ENCODE data around the gene VPS16. TPM values are rescaled to one million over a fixed set of nuclear protein-coding genes. Genes with fewer than 3 reads are reported as not detected.

Gene VPS16
- total RNA-seq, 1 donor from 2014 or later: 35.8 TPM

- TF ChIP-seq, protein P1, sequence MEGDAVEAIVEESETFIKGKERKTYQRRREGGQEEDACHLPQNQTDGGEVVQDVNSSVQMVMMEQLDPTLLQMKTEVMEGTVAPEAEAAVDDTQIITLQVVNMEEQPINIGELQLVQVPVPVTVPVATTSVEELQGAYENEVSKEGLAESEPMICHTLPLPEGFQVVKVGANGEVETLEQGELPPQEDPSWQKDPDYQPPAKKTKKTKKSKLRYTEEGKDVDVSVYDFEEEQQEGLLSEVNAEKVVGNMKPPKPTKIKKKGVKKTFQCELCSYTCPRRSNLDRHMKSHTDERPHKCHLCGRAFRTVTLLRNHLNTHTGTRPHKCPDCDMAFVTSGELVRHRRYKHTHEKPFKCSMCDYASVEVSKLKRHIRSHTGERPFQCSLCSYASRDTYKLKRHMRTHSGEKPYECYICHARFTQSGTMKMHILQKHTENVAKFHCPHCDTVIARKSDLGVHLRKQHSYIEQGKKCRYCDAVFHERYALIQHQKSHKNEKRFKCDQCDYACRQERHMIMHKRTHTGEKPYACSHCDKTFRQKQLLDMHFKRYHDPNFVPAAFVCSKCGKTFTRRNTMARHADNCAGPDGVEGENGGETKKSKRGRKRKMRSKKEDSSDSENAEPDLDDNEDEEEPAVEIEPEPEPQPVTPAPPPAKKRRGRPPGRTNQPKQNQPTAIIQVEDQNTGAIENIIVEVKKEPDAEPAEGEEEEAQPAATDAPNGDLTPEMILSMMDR (IDR thresholded peaks at IDR 0.05): peak; percentile 28
- Histone ChIP-seq H3K4me1 (peaks cover 44% of the 10 kb centered on the region), H3K27ac (peak overlapping the region; percentile 6)
Measured at GRCh38 chr20:2872459-2873009, 32.0 kb downstream of the VPS16 start.

GRCh38 chr20:2873010-2873746 is 32.6 kb downstream of the VPS16 start, which contains the start of gene PTPRA:
Gene PTPRA, plus strand, starts transcription at chr20:2873481. Its CDS starts 90,797 bp downstream, at chr20:2964278.
- intact Hi-C loops (cut with DNase I): no loop called here
- DNase-seq: peak; percentile 96
- Histone ChIP-seq H3K4me3 (peak within 1 kb of the TSS; percentile 98), H3K4me1 (peaks cover 44% of the 10 kb centered on the region), H3K27me3 (ENCODE audit: low read depth) (no peaks in the 10 kb centered on the region), H3K27ac (peak within 1 kb of the TSS; percentile 83), H3K9me3 (no peaks in the 10 kb centered on the region), H3K36me3 (no peaks in the 10 kb centered on the region)
- TF ChIP-seq, protein P1 (IDR thresholded peaks at IDR 0.05): no peak
- ATAC-seq: peak; percentile 98 to 99

More at GRCh38 chr20:2872459-2873009, 32.0 kb downstream of the VPS16 start:
- intact Hi-C loops (cut with DNase I): no loop called here
- Histone ChIP-seq H3K27me3 (ENCODE audit: low read depth) (no peaks in the 10 kb centered on the region), H3K9me3 (no peaks in the 10 kb centered on the region), H3K36me3 (no peaks in the 10 kb centered on the region), H3K4me3 (peak overlapping the region; percentile 98)
- DNase-seq (peak; percentile 79), ATAC-seq (peak; percentile 75 to 77)

DNA sequence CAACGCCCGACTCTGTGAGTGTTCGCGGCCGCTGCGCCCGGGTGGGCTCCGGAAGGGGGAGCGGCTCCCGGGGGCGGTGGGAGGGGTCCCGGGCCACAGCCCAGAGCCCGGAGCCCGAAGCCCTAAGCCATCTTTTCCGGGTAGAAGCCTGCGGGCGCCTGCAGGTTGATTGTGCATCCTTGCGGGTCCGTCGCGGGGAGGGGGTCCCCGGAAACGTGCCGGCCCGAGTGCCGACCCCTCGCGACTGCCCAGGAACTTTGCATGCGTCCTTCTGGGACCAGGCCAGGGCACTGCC is 33.1 kb downstream of the VPS16 start:
- TF ChIP-seq, protein P1 (IDR thresholded peaks at IDR 0.05): no peak
- ATAC-seq (peak in 1 of 2 donors; percentile 43), DNase-seq (peak; percentile 66)
- Histone ChIP-seq H3K9me3 (no peaks in the 10 kb centered on the region), H3K4me1 (peaks cover 45% of the 10 kb centered on the region), H3K4me3 (peak overlapping the region; percentile 98), H3K27ac (peak overlapping the region; percentile 83), H3K36me3 (no peaks in the 10 kb centered on the region), H3K27me3 (ENCODE audit: low read depth) (no peaks in the 10 kb centered on the region)
- intact Hi-C loops (cut with DNase I): no loop called here

- Histone ChIP-seq H3K27me3 (ENCODE audit: low read depth) (no peaks in the 10 kb centered on the region), H3K4me1 (peaks cover 53% of the 10 kb centered on the region), H3K27ac (peak overlapping the region; percentile 83), H3K4me3 (peak overlapping the region; percentile 98), H3K9me3 (no peaks in the 10 kb centered on the region), H3K36me3 (no peaks in the 10 kb centered on the region)
- intact Hi-C loops (cut with DNase I): no loop called here
- ATAC-seq: no peak
- DNase-seq: no peak
- TF ChIP-seq, protein P1 (IDR thresholded peaks at IDR 0.05): no peak
Measured at GRCh38 chr20:2874456-2874855, 33.9 kb downstream of the VPS16 start.

- TF ChIP-seq, protein P1 (IDR thresholded peaks at IDR 0.05): no peak
- H3K4me3 ChIP-seq: no peak overlapping the region
- H3K36me3 ChIP-seq: no peaks in the 10 kb centered on the region
- intact Hi-C loops (cut with DNase I): no loop called here
- no peak overlapping the region for H3K27ac ChIP-seq
- DNase-seq: no peak
- H3K9me3 ChIP-seq: no peaks in the 10 kb centered on the region
- ATAC-seq: no peak
- no peaks in the 10 kb centered on the region for H3K27me3 ChIP-seq (ENCODE audit: low read depth)
- peaks cover 53% of the 10 kb centered on the region for H3K4me1 ChIP-seq
Measured at GRCh38 chr20:2875690-2876203, 35.2 kb downstream of the VPS16 start.

Measured in lower lobe of right lung (tissue), 2 donors.